HG02642 (cell line): ENCODE measurements around the gene SUGT1.

ENCODE experiments used
- ATAC-seq: cut with Tn5 transposase; IDR thresholded peaks from one replicate; pipeline ENCODE4 v1.9.1; 2021; ENCODE audit warnings: mild to moderate bottlenecking; ENCODE audit not compliant: unreplicated experiment, poor library complexity

Gene SUGT1

GRCh38 chr13:52734075-52734623 lies 81.5 kb downstream of the SUGT1 start:
- no peak for ATAC-seq

- ATAC-seq: no peak
Measured at GRCh38 chr13:52736891-52737290, 84.3 kb downstream of the SUGT1 start.

DNA sequence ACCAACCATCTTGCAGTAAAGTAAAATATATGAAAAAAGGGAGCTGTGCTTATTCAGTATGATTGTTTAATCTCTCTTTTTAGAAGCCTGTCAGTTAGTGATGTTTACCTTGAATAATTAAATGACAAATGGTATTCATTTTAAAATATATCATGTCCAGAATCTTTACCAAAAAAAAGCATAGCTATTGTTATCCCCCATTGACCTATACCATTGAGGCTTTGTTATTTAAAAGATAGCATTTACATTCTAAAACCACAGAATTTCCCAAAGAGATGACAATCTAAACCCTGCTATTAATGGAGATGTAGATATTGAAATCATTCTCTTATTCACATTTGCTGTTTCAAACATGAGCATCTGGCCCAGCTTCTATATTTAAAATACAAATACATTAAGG lies 84.8 kb downstream of the SUGT1 start:
- no peak for ATAC-seq

- ATAC-seq: no peak
Measured at GRCh38 chr13:52737965-52738364, 85.3 kb downstream of the SUGT1 start.

DNA sequence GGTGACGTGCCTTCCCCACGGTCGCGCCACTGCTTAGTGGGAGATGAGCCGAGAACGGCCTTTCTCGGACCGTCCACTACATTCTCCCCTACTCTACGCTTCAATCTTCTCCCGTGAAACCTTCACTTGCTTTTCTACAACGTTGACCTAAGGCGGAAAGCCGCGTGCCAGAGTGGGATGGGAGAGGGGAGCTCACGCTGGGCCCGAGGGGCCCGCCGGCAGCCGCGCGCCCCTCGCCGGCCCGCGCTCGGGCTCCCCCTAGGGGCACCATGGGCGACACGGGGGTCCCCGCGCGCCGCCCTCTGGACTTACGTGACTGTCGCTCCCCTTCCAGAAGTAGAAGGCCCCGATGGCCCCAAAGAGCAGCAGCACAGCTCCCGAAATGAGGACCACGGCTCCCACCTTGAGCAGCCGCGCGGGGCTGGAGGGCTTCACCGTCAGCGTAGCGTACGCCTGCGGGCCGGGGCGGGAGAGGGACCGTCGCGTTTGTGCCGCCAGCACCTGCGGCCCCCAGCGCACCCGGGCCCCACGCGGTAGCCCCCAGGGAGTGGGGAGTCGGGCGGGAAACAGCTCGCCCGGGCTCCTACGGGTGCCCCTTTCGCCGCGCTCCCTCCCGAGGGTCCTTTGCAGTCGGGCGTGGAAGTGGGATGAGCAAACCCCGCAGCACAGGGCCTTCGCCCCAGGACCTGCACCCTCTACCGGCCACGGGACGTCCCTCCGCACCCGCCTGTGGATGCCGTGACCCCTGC lies 86.3 kb downstream of the SUGT1 start:
- ATAC-seq: peak; percentile 73

DNA sequence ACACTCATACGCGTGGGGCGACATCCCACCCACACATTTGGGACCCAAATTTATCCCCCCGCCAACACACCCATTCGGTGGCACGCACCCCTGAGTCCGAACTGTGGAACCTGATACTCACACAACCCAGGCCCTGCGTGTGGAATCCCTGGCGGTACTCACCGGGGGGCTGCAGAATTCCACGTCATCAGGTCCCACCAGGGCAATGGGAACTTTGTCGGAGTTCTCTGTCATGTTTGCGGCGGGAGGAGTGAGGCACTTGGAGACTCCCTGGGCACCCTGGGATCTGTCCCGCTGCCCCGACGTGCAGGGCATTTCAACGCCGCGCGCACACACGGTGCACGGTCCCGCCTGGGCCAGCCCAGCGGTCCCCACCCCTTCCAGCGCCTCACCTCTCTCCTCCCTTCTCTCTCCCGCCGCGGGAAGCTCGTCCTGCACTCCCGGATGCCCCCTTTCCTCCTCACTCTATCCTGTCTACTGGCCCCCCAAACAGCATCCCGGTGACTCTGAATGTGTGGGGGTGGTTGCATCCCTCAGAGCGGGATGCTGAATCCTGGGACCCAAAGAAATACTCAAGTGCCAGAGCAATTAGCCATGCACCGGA lies 86.9 kb downstream of the SUGT1 start, which contains the start of gene CNMD:
TSS of gene CNMD (minus strand) at position 353 of the 604 bp plus-strand sequence. CDS start at position 234, 119 bp downstream.
- no peak for ATAC-seq

GRCh38 chr13:52743569-52743968 lies 90.9 kb downstream of the SUGT1 start:
- no peak for ATAC-seq

GRCh38 chr13:52743988-52744387 lies 91.4 kb downstream of the SUGT1 start:
- no peak for ATAC-seq

DNA sequence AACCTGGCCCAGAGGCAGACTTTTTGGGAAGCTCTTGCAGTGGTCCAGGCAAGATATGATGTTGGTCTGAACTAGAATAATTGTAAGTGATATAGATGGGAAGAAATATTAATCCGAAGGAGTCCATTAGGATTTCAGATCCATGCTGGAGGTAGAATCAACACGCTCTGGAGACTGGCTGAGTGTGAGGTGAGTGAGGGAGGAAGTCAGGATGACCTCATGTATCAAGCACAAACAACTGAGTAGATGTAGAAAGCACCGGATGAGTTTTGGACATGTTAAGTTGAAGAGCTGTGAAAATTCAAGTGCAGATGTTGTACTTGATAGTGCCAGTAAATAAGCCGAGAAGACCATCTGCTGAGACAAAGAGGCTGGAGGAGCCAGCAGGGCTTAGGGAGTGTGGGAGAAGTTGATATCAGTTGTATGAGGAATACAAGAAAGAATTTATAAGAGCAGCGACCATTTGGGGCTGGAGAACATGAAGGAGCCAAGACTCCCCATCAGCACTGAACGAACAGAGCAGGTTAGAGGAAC lies 92.3 kb downstream of the SUGT1 start:
- ATAC-seq: no peak

DNA sequence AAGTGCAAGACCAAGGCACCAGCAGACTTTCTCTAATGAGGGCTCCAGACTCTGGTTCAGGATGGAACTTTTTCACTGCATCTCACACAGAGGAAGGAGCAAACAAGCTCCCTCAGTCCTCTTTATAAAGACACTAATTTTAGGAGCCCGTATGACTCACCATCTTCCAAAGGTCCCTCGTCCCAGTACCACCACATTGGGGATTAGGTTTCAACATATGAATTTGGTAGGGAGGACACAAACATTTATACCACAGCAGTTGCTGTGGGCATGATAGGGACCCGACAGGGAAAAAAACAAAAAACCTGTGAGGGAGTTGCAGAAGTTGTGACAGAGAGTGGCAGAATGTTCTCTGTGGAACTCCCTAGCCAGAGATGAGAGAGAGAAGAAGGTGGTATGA lies 93.5 kb downstream of the SUGT1 start:
- no peak for ATAC-seq

- ATAC-seq: no peak
Measured at GRCh38 chr13:52749419-52749818, 96.8 kb downstream of the SUGT1 start.
